Tibial nerve (tissue), 4 donors: ENCODE measurements around the gene GPR35. TPM values are rescaled to one million over a fixed set of nuclear protein-coding genes. Genes with fewer than 3 reads are reported as not detected.

Source experiments
- DNase-seq, 2 donors: peaks; one replicate each; pipeline ENCODE4 v3.0.0-alpha.2; 2019; ENCODE audit warnings: low spot score in 2 of 2
- H3K27ac ChIP-seq, 4 donors: fragments of 200-600 bp; sonication (generic) in 3 of 4; one replicate each; pipeline ENCODE4 v1.5.1; 2017 to 2019; ENCODE audit warnings: mild to moderate bottlenecking in 1 of 4
- H3K27me3 ChIP-seq, 2 donors: fragments of 200-600 bp; sonication (generic) in 1 of 2; one replicate each; pipeline versions ENCODE4 v1.5.1 to v1.6.0; 2017 to 2019
- H3K36me3 ChIP-seq, 3 donors: fragments of 200-600 bp; sonication (generic); one replicate each; pipeline ENCODE4 v1.5.1; 2018 to 2019
- H3K4me1 ChIP-seq, 4 donors: fragments of 200-600 bp; sonication (generic) in 3 of 4; one replicate each; pipeline ENCODE4 v1.5.1; 2017 to 2019
- H3K4me3 ChIP-seq, 4 donors: fragments of 200-600 bp; sonication (generic) in 3 of 4; one replicate each; pipeline ENCODE4 v1.5.1; 2017 to 2019; ENCODE audit warnings: mild to moderate bottlenecking in 1 of 4, moderate library complexity in 1 of 4
- H3K9me3 ChIP-seq, 4 donors: fragments of 200-600 bp; sonication (generic) in 3 of 4; one replicate each; pipeline ENCODE4 v1.5.1; 2017 to 2019
- CTCF ChIP-seq, 5 experiments: fragments of 200-600 bp in 3 of 5; fragments of 450-650 bp in 2 of 5; sonication (generic) in 3 of 5; IDR thresholded peaks; one replicate each; pipeline ENCODE4 v1.5.1; 2016 to 2019; ENCODE audit warnings: antibody characterized with exemption in 5 of 5, mild to moderate bottlenecking in 3 of 5, moderate library complexity in 2 of 5
- EP300 ChIP-seq, 2 donors: sonication (generic); formaldehyde crosslinking; IDR thresholded peaks; one replicate each; pipeline ENCODE4 v1.6.1; 2017; ENCODE audit warnings: antibody characterized with exemption in 2 of 2, mild to moderate bottlenecking in 1 of 2
- POLR2A ChIP-seq, 2 donors: fragments of 450-650 bp; IDR thresholded peaks; one replicate each; pipeline ENCODE4 v1.6.1; 2017; ENCODE audit warnings: antibody characterized with exemption in 2 of 2, mild to moderate bottlenecking in 2 of 2, moderate library complexity in 2 of 2
- WGBS, 2 donors: methylation state at CpG; one replicate each; pipeline ENCODE4 v1.1.5; 2018; 5-methylcytosine and 5-hydroxymethylcytosine counted together
- total RNA-seq, 4 donors: library from RNA; depleted of rRNA; stranded (reverse); fragments of >200 nt; gene quantifications; one replicate each; pipeline ENCODE4 v1.1.0, GENCODE V29; 2016

Gene GPR35
- total RNA-seq, 4 donors from 2014 or later: 0.90 to 8.2 (median 2.0) TPM

DNA sequence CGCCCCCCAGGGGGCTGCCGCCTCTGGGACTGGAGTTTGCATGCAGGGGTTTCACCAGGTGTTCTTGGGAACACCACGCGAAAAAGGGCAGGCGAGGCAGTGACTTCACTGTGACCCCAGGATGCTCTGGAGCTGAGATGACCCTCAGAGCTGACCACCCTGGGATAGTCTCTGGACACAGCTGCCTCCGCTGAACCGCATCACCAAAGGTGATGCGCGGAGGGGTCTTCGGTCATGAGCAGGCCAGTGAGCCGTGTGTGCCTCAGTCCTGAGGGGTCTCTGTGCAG lies 17.5 kb downstream of the GPR35 start:
- no peak for DNase-seq
- TF ChIP-seq POLR2A (IDR thresholded peaks at IDR 0.05): no peak
- no peak for TF ChIP-seq EP300 (IDR thresholded peaks at IDR 0.05)
- no peak for TF ChIP-seq CTCF (IDR thresholded peaks at IDR 0.05)
- peaks cover 0 to 54% of the 10 kb centered on the region in 2 donors for H3K27me3 ChIP-seq
- H3K4me3 ChIP-seq: no peak overlapping the region
- H3K4me1 ChIP-seq: peaks cover 0 to 17% (median 0%) of the 10 kb centered on the region in 4 donors
- no peaks in the 10 kb centered on the region for H3K36me3 ChIP-seq
- no peaks in the 10 kb centered on the region for H3K9me3 ChIP-seq
- WGBS, 2 donors: 70 to 90% methylated on average over 4 to 11 of the region's 11 CpGs
- no peak overlapping the region for H3K27ac ChIP-seq

- H3K4me3 ChIP-seq: no peak overlapping the region
- 60 to 68% methylated on average over 13 of the region's 13 CpGs for WGBS, 2 donors
- DNase-seq: no peak
Observed at GRCh38 chr2:240643093-240643810, 18.0 kb downstream of the GPR35 start.

GRCh38 chr2:240643811-240644150 lies 18.5 kb downstream of the GPR35 start:
- H3K27me3 ChIP-seq: peaks cover 0 to 59% of the 10 kb centered on the region in 2 donors
- no peaks in the 10 kb centered on the region for H3K36me3 ChIP-seq
- TF ChIP-seq CTCF (IDR thresholded peaks at IDR 0.05) (no peak), POLR2A (IDR thresholded peaks at IDR 0.05) (no peak), EP300 (IDR thresholded peaks at IDR 0.05) (no peak)
- no peak for DNase-seq
- H3K9me3 ChIP-seq: no peaks in the 10 kb centered on the region
- H3K4me3 ChIP-seq: no peak overlapping the region
- 81 to 82% methylated on average over 15 of the region's 15 CpGs for WGBS, 2 donors
- H3K4me1 ChIP-seq: peaks cover 0 to 8% (median 0%) of the 10 kb centered on the region in 4 donors
- no peak overlapping the region for H3K27ac ChIP-seq

More at GRCh38 chr2:240643093-240643810, 18.0 kb downstream of the GPR35 start:
- no peak for TF ChIP-seq POLR2A (IDR thresholded peaks at IDR 0.05)
- TF ChIP-seq EP300 (IDR thresholded peaks at IDR 0.05): no peak
- TF ChIP-seq CTCF (IDR thresholded peaks at IDR 0.05): no peak
- Histone ChIP-seq H3K27ac (no peak overlapping the region), H3K36me3 (no peaks in the 10 kb centered on the region), H3K9me3 (no peaks in the 10 kb centered on the region), H3K4me1 (peaks cover 0 to 12% (median 0%) of the 10 kb centered on the region in 4 donors), H3K27me3 (peaks cover 0 to 59% of the 10 kb centered on the region in 2 donors)

DNA sequence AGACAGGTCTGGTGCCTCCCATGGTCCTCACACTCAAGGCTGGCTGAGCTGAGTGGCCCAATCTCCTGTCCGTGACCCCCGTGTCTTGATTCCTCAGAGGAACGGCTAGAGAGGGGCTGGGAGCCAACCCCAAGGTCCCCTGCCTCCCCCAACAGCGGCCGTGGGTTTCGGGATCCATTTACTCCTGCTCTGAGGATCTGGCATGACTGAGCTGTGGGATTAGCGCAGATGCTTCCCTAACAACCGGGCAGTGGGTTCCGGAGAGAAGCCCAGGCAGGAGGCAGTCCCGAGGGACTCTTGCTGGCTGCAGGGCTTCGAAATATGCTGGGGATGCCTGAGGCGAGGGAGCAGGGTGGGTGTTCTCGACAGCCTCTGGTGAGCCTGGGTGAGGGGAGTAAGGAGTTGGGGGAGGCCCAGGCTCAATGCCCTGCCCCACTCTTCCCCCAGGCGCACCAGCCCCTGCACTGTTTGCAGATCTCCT lies 18.9 kb downstream of the GPR35 start:
- WGBS, 2 donors: 50 to 55% methylated on average over 14 of the region's 14 CpGs
- Histone ChIP-seq H3K9me3 (no peaks in the 10 kb centered on the region), H3K36me3 (no peaks in the 10 kb centered on the region), H3K4me1 (peaks cover 0 to 6% (median 0%) of the 10 kb centered on the region in 4 donors), H3K27me3 (peaks cover 0 to 59% of the 10 kb centered on the region in 2 donors), H3K27ac (no peak overlapping the region), H3K4me3 (no peak overlapping the region)
- TF ChIP-seq POLR2A (IDR thresholded peaks at IDR 0.05): no peak
- no peak for TF ChIP-seq EP300 (IDR thresholded peaks at IDR 0.05)
- no peak for TF ChIP-seq CTCF (IDR thresholded peaks at IDR 0.05)
- DNase-seq: no peak

DNA sequence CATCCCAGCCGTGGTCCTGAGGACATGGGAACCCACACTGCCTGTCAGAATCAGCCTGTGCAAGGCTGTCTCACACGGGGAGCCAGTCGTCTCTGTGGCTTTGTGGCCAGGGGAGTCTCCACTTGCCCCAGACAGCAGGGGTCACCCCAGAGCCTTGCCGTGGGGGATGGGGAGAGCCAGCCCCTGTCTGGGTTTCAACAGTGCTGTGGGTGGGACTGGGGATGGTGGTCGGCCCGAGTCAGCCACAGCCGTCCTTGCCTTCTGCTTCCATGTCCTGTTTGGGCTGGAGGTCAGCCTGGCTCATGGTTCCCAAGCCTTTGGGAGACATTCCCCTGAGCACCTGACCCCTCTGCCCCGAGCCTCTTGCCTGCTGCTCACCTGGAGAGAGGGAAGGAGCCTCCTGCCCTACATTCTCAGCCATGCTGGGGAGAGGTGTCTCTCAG lies 19.6 kb downstream of the GPR35 start:
- no peak for TF ChIP-seq POLR2A (IDR thresholded peaks at IDR 0.05)
- no peak for TF ChIP-seq EP300 (IDR thresholded peaks at IDR 0.05)
- TF ChIP-seq CTCF (IDR thresholded peaks at IDR 0.05): no peak
- no peak for DNase-seq
- Histone ChIP-seq H3K4me1 (no peaks in the 10 kb centered on the region), H3K9me3 (no peaks in the 10 kb centered on the region), H3K27ac (no peak overlapping the region), H3K4me3 (no peak overlapping the region), H3K36me3 (no peaks in the 10 kb centered on the region), H3K27me3 (peaks cover 0 to 59% of the 10 kb centered on the region in 2 donors)
- WGBS, 2 donors: 19 to 37% methylated on average over 4 to 7 of the region's 8 CpGs
